Thyroid gland (tissue), 4 donors: ENCODE measurements around the gene HECTD4. TPM values are rescaled to one million over a fixed set of nuclear protein-coding genes. Genes with fewer than 3 reads are reported as not detected.

Source experiments
- DNase-seq, 2 donors: peaks; one replicate each; pipeline ENCODE4 v3.0.0-alpha.2; 2019
- H3K27ac ChIP-seq, 3 donors: fragments of 200-600 bp; sonication (generic); 1 replicate in 2 of 3; 2 replicates in 1 of 3; pipeline ENCODE4 v1.5.1; 2016 to 2019; ENCODE audit warnings: mild to moderate bottlenecking in 1 of 3, moderate library complexity in 1 of 3
- H3K27me3 ChIP-seq: fragments of 200-600 bp; sonication (generic); one replicate; pipeline ENCODE4 v1.5.1; 2019
- H3K36me3 ChIP-seq, 2 donors: fragments of 200-600 bp; sonication (generic); one replicate each; pipeline ENCODE4 v1.5.1; 2016 to 2019
- H3K4me1 ChIP-seq, 2 donors: fragments of 200-600 bp; sonication (generic); one replicate each; pipeline ENCODE4 v1.5.1; 2017 to 2019
- H3K4me3 ChIP-seq, 3 donors: fragments of 200-600 bp; sonication (generic); replicated peaks in 1 of 3; 1 replicate in 2 of 3; 2 replicates in 1 of 3; pipeline ENCODE4 v1.5.1; 2016; ENCODE audit warnings: mild to moderate bottlenecking in 1 of 3
- H3K9me3 ChIP-seq: fragments of 200-600 bp; sonication (generic); one replicate; pipeline ENCODE4 v1.5.1; 2017
- POLR2A ChIP-seq, 2 donors: fragments of 450-650 bp; IDR thresholded peaks; one replicate each; pipeline ENCODE4 v1.6.1; 2017; ENCODE audit warnings: antibody characterized with exemption in 2 of 2, mild to moderate bottlenecking in 2 of 2, moderate library complexity in 1 of 2
- whole genome bisulfite sequencing, 2 donors: methylation state at CpG; one replicate each; pipeline ENCODE4 v1.1.5; 2017; 5-methylcytosine and 5-hydroxymethylcytosine counted together
- intact Hi-C: fragments of 100-400 bp; cut with DNase I; formaldehyde crosslinking; loops from one replicate; pipeline ENCODE4 v1.15.1; 2023
- total RNA-seq, 4 donors: library from RNA; depleted of rRNA; stranded (reverse); fragments of >200 nt; gene quantifications; one replicate each; pipeline ENCODE4 v1.2.3, GENCODE V29; 2016
- TF ChIP-seq, protein P1 (sequence below), 6 experiments: fragments of 200-600 bp in 3 of 6; fragments of 450-650 bp in 3 of 6; sonication (generic) in 3 of 6; IDR thresholded peaks; one replicate each; pipeline ENCODE4 v1.5.1; 2016 to 2019; ENCODE audit warnings: antibody characterized with exemption in 6 of 6, mild to moderate bottlenecking in 2 of 6, inconsistent platforms in 1 of 6, moderate library complexity in 1 of 6

Gene HECTD4
- total RNA-seq, 4 donors from 2014 or later: 68.5 to 115 (median 79.6) TPM

DNA sequence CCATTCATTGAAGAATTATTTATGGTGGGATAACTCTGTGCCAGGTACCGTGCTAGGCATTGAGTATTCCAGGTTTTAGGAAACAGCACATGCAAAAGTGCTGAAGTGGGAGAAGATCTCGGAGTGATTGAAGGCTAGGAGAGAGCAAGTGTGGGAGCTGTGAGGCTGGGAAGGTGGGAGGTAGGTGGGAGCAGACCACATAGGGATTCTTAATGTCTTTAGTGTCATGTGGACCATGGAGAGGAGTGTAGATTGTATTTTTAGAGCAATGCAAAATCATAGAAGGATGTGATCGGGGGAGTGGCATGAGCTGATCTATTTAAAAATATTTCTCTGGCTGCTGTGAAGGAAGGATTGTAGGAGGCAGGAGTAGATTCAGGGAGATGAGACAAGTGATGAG lies 41.9 kb upstream of the HECTD4 start:
- 92 to 96% methylated on average over 3 of the region's 3 CpGs for WGBS, 2 donors
- Histone ChIP-seq H3K27me3 (no peaks in the 10 kb centered on the region), H3K9me3 (no peaks in the 10 kb centered on the region), H3K27ac (no peak overlapping the region), H3K36me3 (no peaks in the 10 kb centered on the region), H3K4me3 (no peak overlapping the region), H3K4me1 (peaks cover 8 to 10% of the 10 kb centered on the region in 2 donors)
- no peak for DNase-seq
- intact Hi-C loops: no loop called here
- TF ChIP-seq, protein P1, sequence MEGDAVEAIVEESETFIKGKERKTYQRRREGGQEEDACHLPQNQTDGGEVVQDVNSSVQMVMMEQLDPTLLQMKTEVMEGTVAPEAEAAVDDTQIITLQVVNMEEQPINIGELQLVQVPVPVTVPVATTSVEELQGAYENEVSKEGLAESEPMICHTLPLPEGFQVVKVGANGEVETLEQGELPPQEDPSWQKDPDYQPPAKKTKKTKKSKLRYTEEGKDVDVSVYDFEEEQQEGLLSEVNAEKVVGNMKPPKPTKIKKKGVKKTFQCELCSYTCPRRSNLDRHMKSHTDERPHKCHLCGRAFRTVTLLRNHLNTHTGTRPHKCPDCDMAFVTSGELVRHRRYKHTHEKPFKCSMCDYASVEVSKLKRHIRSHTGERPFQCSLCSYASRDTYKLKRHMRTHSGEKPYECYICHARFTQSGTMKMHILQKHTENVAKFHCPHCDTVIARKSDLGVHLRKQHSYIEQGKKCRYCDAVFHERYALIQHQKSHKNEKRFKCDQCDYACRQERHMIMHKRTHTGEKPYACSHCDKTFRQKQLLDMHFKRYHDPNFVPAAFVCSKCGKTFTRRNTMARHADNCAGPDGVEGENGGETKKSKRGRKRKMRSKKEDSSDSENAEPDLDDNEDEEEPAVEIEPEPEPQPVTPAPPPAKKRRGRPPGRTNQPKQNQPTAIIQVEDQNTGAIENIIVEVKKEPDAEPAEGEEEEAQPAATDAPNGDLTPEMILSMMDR (IDR thresholded peaks at IDR 0.05): no peak
- TF ChIP-seq POLR2A (IDR thresholded peaks at IDR 0.05): no peak

DNA sequence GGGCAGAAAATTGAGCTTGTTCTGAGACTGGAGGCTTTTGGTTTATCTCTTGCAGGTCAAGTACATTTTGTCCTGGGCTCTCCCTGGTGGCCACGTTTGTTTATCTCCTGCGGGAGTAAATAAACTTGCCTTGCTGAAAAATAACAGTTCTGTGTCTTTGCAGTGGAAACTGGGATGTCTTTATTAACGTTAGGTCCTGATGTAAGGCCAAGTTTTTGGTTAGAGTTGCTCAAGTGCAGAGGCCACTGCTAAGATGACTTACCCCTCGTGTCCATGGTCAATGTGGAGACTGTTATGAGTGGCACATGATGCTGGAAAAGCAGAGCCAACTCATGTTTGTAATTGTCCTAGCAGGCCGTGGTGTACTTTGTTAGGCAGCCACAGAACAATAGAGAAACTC lies 40.3 kb upstream of the HECTD4 start:
- H3K9me3 ChIP-seq: no peaks in the 10 kb centered on the region
- 56 to 63% methylated on average over 5 of the region's 5 CpGs for WGBS, 2 donors
- TF ChIP-seq, protein P1 (IDR thresholded peaks at IDR 0.05): no peak
- no peak for TF ChIP-seq POLR2A (IDR thresholded peaks at IDR 0.05)
- peaks cover 15% of the 10 kb centered on the region in 2 donors for H3K4me1 ChIP-seq
- H3K27ac ChIP-seq: no peak overlapping the region
- no peak for DNase-seq
- H3K27me3 ChIP-seq: no peaks in the 10 kb centered on the region
- no peak overlapping the region for H3K4me3 ChIP-seq
- H3K36me3 ChIP-seq: no peaks in the 10 kb centered on the region
- intact Hi-C loops: no loop called here

DNA sequence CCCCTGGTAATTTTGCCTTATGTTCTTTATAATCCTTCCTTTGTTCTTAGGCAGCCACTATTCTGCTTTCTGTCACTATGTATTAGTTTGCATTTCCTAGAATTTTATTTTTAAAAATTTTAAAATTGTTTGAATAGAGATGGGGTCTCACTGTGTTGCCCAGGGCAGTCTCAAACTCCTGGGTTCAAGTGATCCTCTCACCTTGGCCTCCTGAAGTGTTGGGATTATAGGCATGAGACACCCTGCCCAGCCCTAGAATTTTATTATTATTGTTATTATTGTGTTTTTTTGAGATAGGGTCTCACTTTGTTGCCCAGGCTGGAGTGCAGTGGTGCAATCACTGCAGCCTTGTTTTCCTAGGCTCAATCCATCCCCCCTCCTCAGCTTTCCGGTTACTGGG lies 39.1 kb upstream of the HECTD4 start:
- no peaks in the 10 kb centered on the region for H3K9me3 ChIP-seq
- DNase-seq: no peak
- H3K27ac ChIP-seq: no peak overlapping the region
- no peaks in the 10 kb centered on the region for H3K36me3 ChIP-seq
- H3K27me3 ChIP-seq: no peaks in the 10 kb centered on the region
- no peak overlapping the region for H3K4me3 ChIP-seq
- WGBS, 2 donors: 100% methylated on average over 1 of the region's 1 CpG
- intact Hi-C loops: no loop called here
- TF ChIP-seq POLR2A (IDR thresholded peaks at IDR 0.05): no peak
- TF ChIP-seq, protein P1 (IDR thresholded peaks at IDR 0.05): no peak
- H3K4me1 ChIP-seq: peaks cover 15% of the 10 kb centered on the region in 2 donors

DNA sequence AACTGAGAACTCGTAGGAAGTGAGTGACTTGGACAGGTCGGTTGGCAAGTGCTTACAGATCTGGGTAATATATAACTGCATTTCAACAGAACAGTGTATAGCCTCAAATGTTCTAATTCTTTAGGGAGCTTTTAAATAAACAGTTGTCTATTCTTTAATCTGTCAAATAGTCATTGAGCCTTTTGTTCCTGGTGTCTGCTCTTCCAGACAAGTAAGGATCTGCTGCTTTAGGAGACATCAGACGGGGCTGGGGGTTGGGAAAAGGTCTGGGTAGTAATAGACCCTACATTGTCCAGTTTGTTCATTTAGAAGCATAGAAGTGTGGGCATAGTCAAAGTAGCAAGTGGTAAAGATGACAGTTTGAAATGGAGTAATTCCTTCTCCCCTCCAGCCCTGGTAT lies 38.5 kb upstream of the HECTD4 start:
- H3K27ac ChIP-seq: no peak overlapping the region
- 80 to 84% methylated on average over 3 of the region's 3 CpGs for WGBS, 2 donors
- intact Hi-C loops: no loop called here

DNA sequence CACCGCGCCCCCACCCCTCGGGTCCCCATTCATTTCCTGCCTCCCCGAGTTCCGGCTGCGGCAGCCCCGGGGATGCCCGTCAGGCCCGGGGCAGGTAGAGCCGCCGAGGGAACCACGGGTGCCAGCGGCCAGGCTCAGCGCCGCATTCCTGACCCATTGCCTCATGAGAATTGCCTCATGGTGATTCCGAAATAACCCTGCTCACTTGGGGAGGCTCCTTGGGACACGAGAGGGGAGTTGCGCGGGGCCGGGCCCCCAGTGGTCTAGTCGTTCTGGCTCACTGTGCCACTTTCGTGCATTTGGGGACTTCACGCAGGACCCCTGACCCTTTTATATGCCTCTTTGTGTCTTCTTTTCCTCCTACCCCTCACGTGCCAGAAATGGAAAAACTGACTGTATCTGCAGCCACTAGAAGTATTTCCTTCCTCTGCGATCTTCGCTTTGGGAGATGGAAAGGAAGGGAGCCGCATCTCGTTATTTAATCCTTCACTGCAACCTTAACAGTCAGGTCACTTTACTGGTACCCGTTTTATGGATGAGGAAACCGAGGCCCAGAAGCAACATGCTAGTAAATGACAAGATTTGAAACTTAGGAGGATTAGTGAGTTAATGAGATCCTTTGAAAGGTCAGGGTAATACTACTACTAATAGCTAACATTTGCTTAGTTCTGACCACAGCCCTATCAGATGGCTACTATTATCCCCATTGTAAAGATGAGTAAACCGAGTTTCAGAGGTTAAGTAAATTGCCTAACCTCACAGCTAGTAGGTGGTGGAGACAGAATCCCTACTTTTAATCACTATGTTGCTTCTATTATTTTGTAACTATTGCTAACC lies 37.3 kb upstream of the HECTD4 start:
- no peak for TF ChIP-seq POLR2A (IDR thresholded peaks at IDR 0.05)
- TF ChIP-seq, protein P1 (IDR thresholded peaks at IDR 0.05): peak in 1 of 6 experiments; percentile 3
- intact Hi-C loops: no loop called here

More for the DNA sequence above, 38.5 kb upstream of the HECTD4 start:
- DNase-seq: no peak
- H3K4me3 ChIP-seq: no peak overlapping the region
- TF ChIP-seq POLR2A (IDR thresholded peaks at IDR 0.05): no peak
- TF ChIP-seq, protein P1 (IDR thresholded peaks at IDR 0.05): no peak
- H3K9me3 ChIP-seq: no peaks in the 10 kb centered on the region
- H3K27me3 ChIP-seq: no peaks in the 10 kb centered on the region
- no peaks in the 10 kb centered on the region for H3K36me3 ChIP-seq
- H3K4me1 ChIP-seq: peaks cover 15% of the 10 kb centered on the region in 2 donors

More for the DNA sequence above, 37.3 kb upstream of the HECTD4 start:
- H3K27me3 ChIP-seq: no peaks in the 10 kb centered on the region
- peak; percentile 62 to 67 for DNase-seq
- no peaks in the 10 kb centered on the region for H3K9me3 ChIP-seq
- no peaks in the 10 kb centered on the region for H3K36me3 ChIP-seq
- H3K4me3 ChIP-seq: peak overlapping the region; percentile 44 to 99 (median 95)
- 9% methylated on average over 15 of the region's 31 CpGs for WGBS, 2 donors
- peaks cover 15% of the 10 kb centered on the region in 2 donors for H3K4me1 ChIP-seq
- H3K27ac ChIP-seq: peak overlapping the region; percentile 90 to 95 (median 92)
